ENCODE results near the gene CHP1. TPM values are rescaled to one million over a fixed set of nuclear protein-coding genes. Genes with fewer than 3 reads are reported as not detected.

The CHP1 gene
- total and polyA plus RNA-seq, 2 of the 8 experiments (the other 6 are each of a cell fraction or from before 2014, with no cell fraction given): 45.2 to 89.0 TPM

GRCh38 chr15:41323611-41324010, 92.5 kb downstream of the CHP1 start (continued):
- TF ChIP-seq RBBP5 (IDR thresholded peaks at IDR 0.05; ENCODE audit: borderline replicate concordance, low read depth, low read length): no peak
- no peak for TF ChIP-seq SIN3A (conservative IDR thresholded peaks at IDR 0.05 in 1 of 2, IDR thresholded peaks at IDR 0.05 in 1 of 2; ENCODE audit: low read depth in 1 of 2, low read length in 2 of 2)
